ENCODE measurements around the gene CD300C. TPM values are rescaled to one million over a fixed set of nuclear protein-coding genes. Genes with fewer than 3 reads are reported as not detected.

The CD300C gene
- total RNA-seq, 2 donors from 2014 or later: 1.5 TPM; not detected in 1

GRCh38 chr17:74554909-74555308 lies 9.0 kb upstream of the CD300C start:
- DNase-seq (ENCODE audit: low spot score): no peak
- 74% methylated on average over 6 of the region's 6 CpGs for WGBS
- H3K27me3 ChIP-seq (replicated peaks; ENCODE audit: insufficient read depth): peaks cover 2% of the 10 kb centered on the region
- intact Hi-C loops (cut with DNase I): no loop called here
- H3K36me3 ChIP-seq: no peaks in the 10 kb centered on the region
- no peak for TF ChIP-seq POLR2AphosphoS5 (IDR thresholded peaks at IDR 0.05)
- TF ChIP-seq POLR2A (IDR thresholded peaks at IDR 0.05): no peak
- TF ChIP-seq, protein P1, sequence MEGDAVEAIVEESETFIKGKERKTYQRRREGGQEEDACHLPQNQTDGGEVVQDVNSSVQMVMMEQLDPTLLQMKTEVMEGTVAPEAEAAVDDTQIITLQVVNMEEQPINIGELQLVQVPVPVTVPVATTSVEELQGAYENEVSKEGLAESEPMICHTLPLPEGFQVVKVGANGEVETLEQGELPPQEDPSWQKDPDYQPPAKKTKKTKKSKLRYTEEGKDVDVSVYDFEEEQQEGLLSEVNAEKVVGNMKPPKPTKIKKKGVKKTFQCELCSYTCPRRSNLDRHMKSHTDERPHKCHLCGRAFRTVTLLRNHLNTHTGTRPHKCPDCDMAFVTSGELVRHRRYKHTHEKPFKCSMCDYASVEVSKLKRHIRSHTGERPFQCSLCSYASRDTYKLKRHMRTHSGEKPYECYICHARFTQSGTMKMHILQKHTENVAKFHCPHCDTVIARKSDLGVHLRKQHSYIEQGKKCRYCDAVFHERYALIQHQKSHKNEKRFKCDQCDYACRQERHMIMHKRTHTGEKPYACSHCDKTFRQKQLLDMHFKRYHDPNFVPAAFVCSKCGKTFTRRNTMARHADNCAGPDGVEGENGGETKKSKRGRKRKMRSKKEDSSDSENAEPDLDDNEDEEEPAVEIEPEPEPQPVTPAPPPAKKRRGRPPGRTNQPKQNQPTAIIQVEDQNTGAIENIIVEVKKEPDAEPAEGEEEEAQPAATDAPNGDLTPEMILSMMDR (IDR thresholded peaks at IDR 0.05): no peak
- H3K4me3 ChIP-seq: no peak overlapping the region
- H3K27ac ChIP-seq: no peak overlapping the region
- H3K9me3 ChIP-seq: no peaks in the 10 kb centered on the region
- no peaks in the 10 kb centered on the region for H3K4me1 ChIP-seq (replicated peaks)

DNA sequence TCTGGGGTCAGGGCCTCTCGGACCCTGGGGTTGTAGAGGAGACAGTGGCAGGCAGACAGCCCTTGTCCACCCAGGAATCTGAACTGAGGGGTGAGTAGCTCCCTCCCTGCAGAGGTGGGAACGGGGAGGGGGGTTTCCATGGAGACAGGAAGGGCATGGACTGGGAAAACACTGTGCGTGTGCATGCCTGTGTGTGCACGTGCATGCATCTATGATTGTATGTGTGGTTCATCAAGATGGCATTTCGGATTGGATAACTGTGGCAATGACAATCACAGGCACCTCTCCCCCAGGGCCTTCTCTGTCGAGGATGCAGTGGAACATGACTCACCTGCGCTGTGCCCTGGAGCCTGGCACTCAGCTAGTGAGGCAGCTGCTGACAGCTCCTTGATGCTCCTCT lies 6.1 kb upstream of the CD300C start:
- no peaks in the 10 kb centered on the region for H3K9me3 ChIP-seq
- no peaks in the 10 kb centered on the region for H3K36me3 ChIP-seq
- no peak for DNase-seq (ENCODE audit: low spot score)
- H3K27me3 ChIP-seq (replicated peaks; ENCODE audit: insufficient read depth): peaks cover 2% of the 10 kb centered on the region
- 39% methylated on average over 7 of the region's 7 CpGs for whole genome bisulfite sequencing
- H3K27ac ChIP-seq: no peak overlapping the region
- H3K4me1 ChIP-seq (replicated peaks): no peaks in the 10 kb centered on the region
- intact Hi-C loops (cut with DNase I): no loop called here
- TF ChIP-seq POLR2A (IDR thresholded peaks at IDR 0.05) (no peak), POLR2AphosphoS5 (IDR thresholded peaks at IDR 0.05) (no peak)
- TF ChIP-seq, protein P1 (IDR thresholded peaks at IDR 0.05): no peak
- H3K4me3 ChIP-seq: no peak overlapping the region

- Histone ChIP-seq H3K4me3 (no peak overlapping the region), H3K4me1 (replicated peaks) (no peaks in the 10 kb centered on the region), H3K36me3 (no peaks in the 10 kb centered on the region), H3K27me3 (replicated peaks; ENCODE audit: insufficient read depth) (peaks cover 2% of the 10 kb centered on the region), H3K9me3 (no peaks in the 10 kb centered on the region), H3K27ac (no peak overlapping the region)
- TF ChIP-seq, protein P1 (IDR thresholded peaks at IDR 0.05): no peak
- TF ChIP-seq POLR2A (IDR thresholded peaks at IDR 0.05) (no peak), POLR2AphosphoS5 (IDR thresholded peaks at IDR 0.05) (no peak)
- DNase-seq (ENCODE audit: low spot score): no peak
- WGBS: 83% methylated on average over 15 of the region's 15 CpGs
- intact Hi-C loops (cut with DNase I): no loop called here
These were observed 4.7 kb upstream of the CD300C start for GRCh38 chr17:74550602-74551001.

DNA sequence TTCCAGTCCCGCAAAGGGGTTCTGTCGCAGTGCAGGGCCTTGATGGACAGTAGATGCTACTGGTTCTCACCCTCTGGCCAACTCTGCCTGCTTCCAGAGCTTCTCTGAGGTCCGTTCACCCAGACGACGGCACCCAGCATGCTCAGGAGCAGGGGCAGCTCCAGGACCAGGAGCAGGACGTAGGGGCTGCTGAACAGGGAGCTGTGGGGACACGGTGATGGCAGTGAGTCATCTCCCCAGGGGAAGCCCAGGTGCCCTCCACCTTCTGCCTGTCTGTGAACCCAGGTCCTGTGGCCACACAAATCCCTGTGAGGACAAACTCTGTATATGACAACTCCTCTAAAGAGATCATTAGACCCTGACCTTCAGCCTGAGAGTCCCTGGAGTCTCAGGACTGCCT lies 3.4 kb upstream of the CD300C start:
- H3K9me3 ChIP-seq: no peaks in the 10 kb centered on the region
- peaks cover 2% of the 10 kb centered on the region for H3K27me3 ChIP-seq (replicated peaks; ENCODE audit: insufficient read depth)
- no peak for DNase-seq (ENCODE audit: low spot score)
- no peaks in the 10 kb centered on the region for H3K36me3 ChIP-seq
- no peak overlapping the region for H3K27ac ChIP-seq
- H3K4me1 ChIP-seq (replicated peaks): no peaks in the 10 kb centered on the region
- intact Hi-C loops (cut with DNase I): no loop called here
- no peak overlapping the region for H3K4me3 ChIP-seq
- WGBS: 70% methylated on average over 6 of the region's 7 CpGs
- TF ChIP-seq POLR2AphosphoS5 (IDR thresholded peaks at IDR 0.05) (no peak), POLR2A (IDR thresholded peaks at IDR 0.05) (no peak)
- TF ChIP-seq, protein P1 (IDR thresholded peaks at IDR 0.05): no peak

- no peaks in the 10 kb centered on the region for H3K9me3 ChIP-seq
- DNase-seq (ENCODE audit: low spot score): no peak
- no peaks in the 10 kb centered on the region for H3K36me3 ChIP-seq
- intact Hi-C loops (cut with DNase I): no loop called here
- no peak overlapping the region for H3K4me3 ChIP-seq
- no peaks in the 10 kb centered on the region for H3K27me3 ChIP-seq (replicated peaks; ENCODE audit: insufficient read depth)
- no peaks in the 10 kb centered on the region for H3K4me1 ChIP-seq (replicated peaks)
- WGBS: 60% methylated on average over 3 of the region's 3 CpGs
- no peak for TF ChIP-seq POLR2A (IDR thresholded peaks at IDR 0.05)
- no peak overlapping the region for H3K27ac ChIP-seq
These were observed 1.8 kb upstream of the CD300C start for GRCh38 chr17:74547736-74548135.
